Stomach (tissue), 9 donors: ENCODE data around the gene TLL2. TPM values are rescaled to one million over a fixed set of nuclear protein-coding genes. Genes with fewer than 3 reads are reported as not detected.
A peak's percentile ranks its signal among the peaks of the same experiment; 100 is the strongest.

Experiments
- DNase-seq, 2 donors: peaks; one replicate each; pipeline versions ENCODE4 v3.0.0 to v3.0.0-alpha.2; 2013 to 2019
- H3K27ac ChIP-seq, 5 donors: fragments of 200-600 bp in 4 of 5; sonication (generic) in 4 of 5; one replicate each; pipeline ENCODE4 v1.5.1; 2013 to 2019; ENCODE audit warnings: mild to moderate bottlenecking in 1 of 5, moderate library complexity in 1 of 5
- H3K27me3 ChIP-seq, 3 donors: fragments of 200-600 bp; sonication (generic); one replicate each; pipeline ENCODE4 v1.5.1; 2017 to 2019; ENCODE audit warnings: mixed run types in 1 of 3
- H3K36me3 ChIP-seq, 4 donors: fragments of 200-600 bp; sonication (generic); 1 replicate in 3 of 4; 2 replicates in 1 of 4; pipeline ENCODE4 v1.5.1; 2016 to 2019
- H3K4me1 ChIP-seq, 4 donors: fragments of 200-600 bp; sonication (generic); one replicate each; pipeline ENCODE4 v1.5.1; 2016 to 2019
- H3K4me3 ChIP-seq, 4 donors: fragments of 200-600 bp; sonication (generic) in 3 of 4; one replicate each; pipeline ENCODE4 v1.5.1; 2016 to 2019; ENCODE audit warnings: mild to moderate bottlenecking in 1 of 4
- H3K9me3 ChIP-seq, 4 donors: fragments of 200-600 bp; sonication (generic); one replicate each; pipeline ENCODE4 v1.5.1; 2016 to 2019
- CTCF ChIP-seq, 7 experiments: fragments of 450-650 bp in 4 of 7; fragments of 200-600 bp in 3 of 7; sonication (generic) in 3 of 7; IDR thresholded peaks; one replicate each; pipeline ENCODE4 v1.5.1; 2016 to 2019; ENCODE audit warnings: antibody characterized with exemption in 7 of 7, control low read depth in 2 of 7, mild to moderate bottlenecking in 1 of 7
- EP300 ChIP-seq: sonication (generic); formaldehyde crosslinking; IDR thresholded peaks from one replicate; pipeline ENCODE4 v1.6.1; 2017; ENCODE audit warnings: antibody characterized with exemption
- POLR2A ChIP-seq, 4 donors: fragments of 450-650 bp; IDR thresholded peaks; one replicate each; pipeline ENCODE4 v1.6.1; 2016; ENCODE audit warnings: antibody characterized with exemption in 4 of 4, control low read depth in 2 of 4, mild to moderate bottlenecking in 1 of 4, moderate library complexity in 1 of 4
- POLR2AphosphoS5 ChIP-seq, 3 donors: sonication (generic); formaldehyde crosslinking; IDR thresholded peaks; one replicate each; pipeline ENCODE4 v1.6.1; 2016; ENCODE audit warnings: antibody characterized with exemption in 3 of 3
- WGBS, 5 donors: extraction: QIAGEN DNeasy Blood & Tissue Kit in 3 of 5; methylation state at CpG; one replicate each; pipeline versions ENCODE4 v1.1.5 to v1.1.7; 2013 to 2018; 5-methylcytosine and 5-hydroxymethylcytosine counted together
- intact Hi-C: fragments of 100-400 bp; cut with DNase I; formaldehyde crosslinking; loops from one replicate; pipeline ENCODE4 v1.15.1; 2023; ENCODE audit warnings: low total_unique reads
- polyA plus RNA-seq, 3 donors: library from polyadenylated mRNA; stranded (reverse); fragments of 200-250 nt; gene quantifications; one replicate each; pipeline ENCODE4 v1.2.3, GENCODE V29; 2013
- total RNA-seq, 5 donors: library from RNA; depleted of rRNA; stranded (reverse); fragments of >200 nt; gene quantifications; one replicate each; pipeline versions ENCODE4 v1.1.0 to v1.2.3, GENCODE V29; 2014 to 2016
- donor health status: healthy with polysubstance abuse.
- donor health status: Bipolar disorder and iron deficiency.
- donor health status: healthy.

The TLL2 gene
- total and polyA plus RNA-seq, 8 donors: 0.37 to 1.4 (median 0.57) TPM; not detected in 2

- intact Hi-C loops: no loop called here
- Histone ChIP-seq H3K9me3 (no peaks in the 10 kb centered on the region), H3K36me3 (no peaks in the 10 kb centered on the region), H3K27ac (no peak overlapping the region), H3K4me1 (no peaks in the 10 kb centered on the region), H3K4me3 (no peak overlapping the region), H3K27me3 (peaks cover 0 to 20% (median 0%) of the 10 kb centered on the region in 3 donors)
- TF ChIP-seq POLR2A (IDR thresholded peaks at IDR 0.05) (no peak), CTCF (IDR thresholded peaks at IDR 0.05) (no peak), POLR2AphosphoS5 (IDR thresholded peaks at IDR 0.05) (no peak), EP300 (no peak)
- WGBS, 5 donors: 68 to 76% (median 74%) methylated on average over 9 of the region's 9 CpGs
- DNase-seq: no peak
These were observed 35.4 kb downstream of the TLL2 start for GRCh38 chr10:96478355-96478754.

- TF ChIP-seq CTCF (IDR thresholded peaks at IDR 0.05): no peak
- no peak for TF ChIP-seq POLR2A (IDR thresholded peaks at IDR 0.05)
- TF ChIP-seq EP300: no peak
- TF ChIP-seq POLR2AphosphoS5 (IDR thresholded peaks at IDR 0.05): no peak
- DNase-seq: no peak
- no peak overlapping the region for H3K27ac ChIP-seq
- H3K4me1 ChIP-seq: no peaks in the 10 kb centered on the region
- no peaks in the 10 kb centered on the region for H3K9me3 ChIP-seq
- H3K4me3 ChIP-seq: no peak overlapping the region
- H3K27me3 ChIP-seq: peaks cover 0 to 14% (median 0%) of the 10 kb centered on the region in 3 donors
- intact Hi-C loops: no loop called here
- no peaks in the 10 kb centered on the region for H3K36me3 ChIP-seq
- 75 to 87% (median 84%) methylated on average over 9 of the region's 9 CpGs for WGBS, 5 donors
These were observed 39.9 kb downstream of the TLL2 start for GRCh38 chr10:96473866-96474265.

GRCh38 chr10:96470116-96470743 lies 43.5 kb downstream of the TLL2 start:
- Histone ChIP-seq H3K36me3 (no peaks in the 10 kb centered on the region), H3K9me3 (no peaks in the 10 kb centered on the region), H3K4me1 (no peaks in the 10 kb centered on the region), H3K27ac (no peak overlapping the region), H3K27me3 (peaks cover 0 to 24% (median 0%) of the 10 kb centered on the region in 3 donors), H3K4me3 (no peak overlapping the region)
- intact Hi-C loops: no loop called here
- TF ChIP-seq CTCF (IDR thresholded peaks at IDR 0.05) (no peak), EP300 (no peak), POLR2AphosphoS5 (IDR thresholded peaks at IDR 0.05) (no peak), POLR2A (IDR thresholded peaks at IDR 0.05) (no peak)
- 21 to 33% (median 26%) methylated on average over 3 to 4 of the region's 4 CpGs for WGBS, 5 donors
- DNase-seq: peak; percentile 31 to 55

- Histone ChIP-seq H3K4me1 (no peaks in the 10 kb centered on the region), H3K36me3 (no peaks in the 10 kb centered on the region), H3K9me3 (no peaks in the 10 kb centered on the region), H3K4me3 (no peak overlapping the region), H3K27me3 (peaks cover 0 to 25% (median 0%) of the 10 kb centered on the region in 3 donors), H3K27ac (no peak overlapping the region)
- TF ChIP-seq POLR2A (IDR thresholded peaks at IDR 0.05) (no peak), POLR2AphosphoS5 (IDR thresholded peaks at IDR 0.05) (no peak), EP300 (no peak), CTCF (IDR thresholded peaks at IDR 0.05) (no peak)
- intact Hi-C loops: no loop called here
- no peak for DNase-seq
- WGBS, 5 donors: 44 to 61% (median 51%) methylated on average over 5 of the region's 5 CpGs
These were observed 44.9 kb downstream of the TLL2 start for GRCh38 chr10:96468845-96469244.
